HG02642 (cell line): ENCODE measurements around the gene TBC1D3L.
"Not testable (repeated sequence)": the region's sequence is repeated elsewhere in the genome, so short reads cannot be mapped to it uniquely, and the experiment has no call there.

Source experiments
- ATAC-seq: cut with Tn5 transposase; IDR thresholded peaks from one replicate; pipeline ENCODE4 v1.9.1; 2021; ENCODE audit warnings: mild to moderate bottlenecking; ENCODE audit not compliant: unreplicated experiment, poor library complexity

The TBC1D3L gene

DNA sequence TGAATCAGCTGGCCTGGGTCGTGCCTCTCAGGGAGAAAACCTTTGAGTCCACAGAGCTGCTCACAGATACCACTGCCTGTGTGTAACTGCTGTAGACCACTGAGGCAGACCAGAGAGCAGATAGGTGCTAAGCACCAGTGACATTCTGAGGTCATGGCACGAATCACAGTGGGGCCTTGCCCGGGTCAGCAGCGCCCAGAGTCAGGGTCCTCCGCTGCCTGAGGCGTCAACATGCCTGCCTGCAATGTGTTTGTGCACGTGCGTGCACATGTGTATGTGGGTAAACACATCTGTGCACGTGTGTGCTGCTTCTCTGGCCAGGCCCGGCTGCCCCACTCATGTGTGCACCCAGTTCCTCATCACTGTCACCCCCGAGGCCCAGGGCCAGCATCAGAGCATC is at the start of gene TBC1D3L:
TSS of gene TBC1D3L (minus strand) at position 101 of the 400 bp plus-strand sequence. CDS start 1,540 bp downstream, outside the sequence.
- not testable (repeated sequence) for ATAC-seq

DNA sequence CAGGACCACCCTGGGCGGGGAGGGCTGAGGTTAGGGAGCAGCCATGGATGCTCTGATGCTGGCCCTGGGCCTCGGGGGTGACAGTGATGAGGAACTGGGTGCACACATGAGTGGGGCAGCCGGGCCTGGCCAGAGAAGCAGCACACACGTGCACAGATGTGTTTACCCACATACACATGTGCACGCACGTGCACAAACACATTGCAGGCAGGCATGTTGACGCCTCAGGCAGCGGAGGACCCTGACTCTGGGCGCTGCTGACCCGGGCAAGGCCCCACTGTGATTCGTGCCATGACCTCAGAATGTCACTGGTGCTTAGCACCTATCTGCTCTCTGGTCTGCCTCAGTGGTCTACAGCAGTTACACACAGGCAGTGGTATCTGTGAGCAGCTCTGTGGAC is 14.8 kb upstream of the TBC1D3L start, which contains the start of gene TBC1D3D:
TSS of gene TBC1D3D (plus strand) at position 301 of the 400 bp plus-strand sequence. CDS start 1,585 bp downstream, outside the sequence.
- not testable (repeated sequence) for ATAC-seq
